RWPE1 (cell line): ENCODE measurements around the gene CRACDL.

Experiments
- CTCF ChIA-PET: fragments of 350-600 bp; sonication (Branson Sonifier 250); formaldehyde crosslinking; extraction: SDS; loops from one replicate; lab custom pipeline; 2021; lab: Yijun Ruan, JAX
- POLR2A ChIA-PET: fragments of 400-600 bp; formaldehyde crosslinking; extraction: SDS; loops from one replicate; lab custom pipeline; 2020; ENCODE audit warnings: antibody characterized with exemption; ENCODE audit not compliant: low non-redundant PET; lab: Yijun Ruan, JAX
- DNase-seq: peaks from one replicate; pipeline ENCODE4 v3.0.0; 2012; ENCODE audit warnings: low spot score
- H3K27ac ChIP-seq: fragments of 450-650 bp; 2 replicates; pipeline ENCODE4 v1.5.1; 2017
- CTCF ChIP-seq: fragments of 450-650 bp; conservative IDR thresholded peaks from 2 replicates; pipeline ENCODE4 v1.5.1; 2017; ENCODE audit warnings: low read depth, mild to moderate bottlenecking

Gene CRACDL

GRCh38 chr2:98782570-98782969 lies 153.5 kb downstream of the CRACDL start:
- no peak for DNase-seq
- no peak overlapping the region for H3K27ac ChIP-seq
- ChIA-PET CTCF (no interaction called here), POLR2A (no interaction called here)
- TF ChIP-seq CTCF: no peak

GRCh38 chr2:98781822-98782221 lies 154.2 kb downstream of the CRACDL start:
- H3K27ac ChIP-seq: no peak overlapping the region
- no peak for TF ChIP-seq CTCF
- CTCF ChIA-PET: no interaction called here
- POLR2A ChIA-PET: no interaction called here
- DNase-seq: no peak

GRCh38 chr2:98778741-98779483 lies 157.1 kb downstream of the CRACDL start:
- DNase-seq: no peak
- POLR2A ChIA-PET: no interaction called here
- no peak for TF ChIP-seq CTCF
- CTCF ChIA-PET: no interaction called here
- H3K27ac ChIP-seq: no peak overlapping the region

- POLR2A ChIA-PET: no interaction called here
- DNase-seq: no peak
- no peak for TF ChIP-seq CTCF
- CTCF ChIA-PET: no interaction called here
- no peak overlapping the region for H3K27ac ChIP-seq
These were observed 157.9 kb downstream of the CRACDL start for GRCh38 chr2:98778151-98778550.

GRCh38 chr2:98777710-98778109 lies 158.3 kb downstream of the CRACDL start:
- ChIA-PET CTCF (interaction anchor here (0.5 kb wide), 1 partner anchor 1016 kb away, joined by 3 read pairs; no protein-coding TSS in a partner anchor), POLR2A (no interaction called here)
- no peak for TF ChIP-seq CTCF
- DNase-seq: no peak
- no peak overlapping the region for H3K27ac ChIP-seq

GRCh38 chr2:98777076-98777475 lies 158.9 kb downstream of the CRACDL start:
- ChIA-PET CTCF (interaction anchor here (0.5 kb wide), 1 partner anchor 1017 kb away, joined by 3 read pairs; no protein-coding TSS in a partner anchor), POLR2A (no interaction called here)
- DNase-seq: no peak
- no peak for TF ChIP-seq CTCF
- no peak overlapping the region for H3K27ac ChIP-seq
